H1 (cell line): ENCODE results near the gene LCA5. TPM values are rescaled to one million over a fixed set of nuclear protein-coding genes. Genes with fewer than 3 reads are reported as not detected.

Experiments
- CTCF ChIA-PET: fragments of 300-600 bp; sonication (Branson Sonifier 250); formaldehyde crosslinking; loops from one replicate; lab custom pipeline; 2021; ENCODE audit not compliant: partially characterized antibody; lab: Charles Lee
- POLR2A ChIA-PET: fragments of 300-600 bp; sonication (Branson Sonifier 250); formaldehyde crosslinking; loops from one replicate; lab custom pipeline; 2021; ENCODE audit warnings: inconsistent platforms; ENCODE audit not compliant: partially characterized antibody; lab: Charles Lee
- DNase-seq, 2 experiments: peaks; one replicate each; pipeline versions ENCODE4 v3.0.0 to v3.0.0-alpha.2; 2010 to 2022; ENCODE audit warnings: low spot score in 2 of 2, low read depth in 1 of 2, mixed read lengths in 1 of 2
- FAIRE-seq: peaks from 2 replicates; lab custom pipeline; 2011; peaks lifted over from hg19 to GRCh38; lab: Jason Lieb, UNC
- H2AFZ ChIP-seq: 2 replicates; pipeline ENCODE4 v1.8.1; 2012; ENCODE audit warnings: low read length, inconsistent platforms
- H2AK5ac ChIP-seq: 2 replicates; pipeline ENCODE4 v1.6.1; 2013; ENCODE audit warnings: low read depth, low read length
- H2BK120ac ChIP-seq: replicated peaks from 2 replicates; pipeline ENCODE3; 2013; ENCODE audit warnings: low read depth, low read length, inconsistent platforms
- H2BK12ac ChIP-seq: 2 replicates; pipeline ENCODE4 v1.6.1; 2013; ENCODE audit warnings: low read depth, low read length
- H2BK15ac ChIP-seq: 2 replicates; pipeline ENCODE4 v1.6.1; 2013; ENCODE audit warnings: low read length
- H2BK20ac ChIP-seq: 2 replicates; pipeline ENCODE4 v1.6.1; 2013; ENCODE audit warnings: low read length
- H2BK5ac ChIP-seq: 2 replicates; pipeline ENCODE4 v1.6.1; 2013; ENCODE audit warnings: low read depth, low read length
- H3K14ac ChIP-seq: 2 replicates; pipeline ENCODE4 v1.6.1; 2013; ENCODE audit warnings: inconsistent platforms; ENCODE audit not compliant: insufficient read length
- H3K18ac ChIP-seq: 2 replicates; pipeline ENCODE4 v1.6.1; 2013; ENCODE audit warnings: low read length; ENCODE audit errors: extremely low read depth
- H3K23ac ChIP-seq: 2 replicates; pipeline ENCODE4 v1.6.1; 2013; ENCODE audit warnings: inconsistent platforms; ENCODE audit not compliant: insufficient read length
- H3K23me2 ChIP-seq: 2 replicates; pipeline ENCODE4 v1.6.1; 2013; ENCODE audit warnings: low read depth, low read length
- H3K27ac ChIP-seq: 2 replicates; pipeline ENCODE4 v1.6.1; 2011; ENCODE audit warnings: low read depth, low read length, inconsistent platforms
- H3K27me3 ChIP-seq, 4 experiments: replicated peaks in 1 of 4; 1 replicate in 1 of 4; 2 replicates in 3 of 4; pipeline versions ENCODE4 v1.6.1 to v1.8.1; 2011 to 2013; ENCODE audit warnings: low read length in 3 of 4, mild to moderate bottlenecking in 3 of 4, inconsistent platforms in 2 of 4, mixed read lengths in 2 of 4, moderate library complexity in 1 of 4; ENCODE audit not compliant: control insufficient read depth in 3 of 4, insufficient read depth in 3 of 4; ENCODE audit errors: extremely low read depth in 1 of 4
- H3K36me3 ChIP-seq, 4 experiments: 2 replicates each; pipeline versions ENCODE4 v1.6.1 to v1.8.1; 2011 to 2013; ENCODE audit warnings: mild to moderate bottlenecking in 4 of 4, low read length in 3 of 4, moderate library complexity in 2 of 4, control low read depth in 1 of 4, inconsistent platforms in 1 of 4; ENCODE audit not compliant: insufficient read depth in 4 of 4, control insufficient read depth in 2 of 4
- H3K4ac ChIP-seq: replicated peaks from 2 replicates; pipeline ENCODE3; 2013; ENCODE audit warnings: low read length, low read depth, mixed read lengths, inconsistent platforms; ENCODE audit not compliant: insufficient read length
- H3K4me1 ChIP-seq, 4 experiments: replicated peaks in 1 of 4; 1 replicate in 1 of 4; 2 replicates in 3 of 4; pipeline versions ENCODE4 v1.6.1 to v1.8.1; 2011 to 2013; ENCODE audit warnings: low read length in 3 of 4, inconsistent platforms in 2 of 4, mixed read lengths in 1 of 4; ENCODE audit not compliant: insufficient read depth in 4 of 4, control insufficient read depth in 3 of 4
- H3K4me2 ChIP-seq, 2 experiments: 2 replicates each; pipeline versions ENCODE4 v1.6.1 to v1.8.1; 2011 to 2013; ENCODE audit warnings: low read depth in 2 of 2, low read length in 2 of 2, control low read depth in 1 of 2, inconsistent platforms in 1 of 2, mild to moderate bottlenecking in 1 of 2; ENCODE audit not compliant: insufficient read depth in 1 of 2
- H3K4me3 ChIP-seq, 4 experiments: fragments of 200-600, 300-600 bp in 1 of 4; sonication (generic), shearing (Covaris generic), sonication (Bioruptor Twin) in 1 of 4; 2 replicates each; pipeline versions ENCODE4 v1.5.1 to v1.8.1; 2011 to 2016; ENCODE audit warnings: low read length in 4 of 4, low read depth in 3 of 4, control low read depth in 2 of 4, inconsistent platforms in 2 of 4, mild to moderate bottlenecking in 2 of 4, mixed read lengths in 1 of 4, moderate library complexity in 1 of 4; ENCODE audit not compliant: insufficient read depth in 2 of 4; ENCODE audit errors: extremely low read depth in 1 of 4
- H3K56ac ChIP-seq: replicated peaks from 2 replicates; pipeline ENCODE3; 2013; ENCODE audit warnings: low read depth, mild to moderate bottlenecking, mixed read lengths, low read length, inconsistent platforms; ENCODE audit not compliant: insufficient read length
- H3K79me1 ChIP-seq: 2 replicates; pipeline ENCODE4 v1.6.1; 2013; ENCODE audit warnings: low read depth, low read length, control low read depth
- H3K79me2 ChIP-seq, 2 experiments: 2 replicates each; pipeline versions ENCODE4 v1.6.1 to v1.8.1; 2012 to 2013; ENCODE audit warnings: low read length in 2 of 2, mild to moderate bottlenecking in 2 of 2, inconsistent platforms in 1 of 2; ENCODE audit not compliant: insufficient read depth in 2 of 2, control insufficient read depth in 1 of 2
- H3K9ac ChIP-seq, 4 experiments: replicated peaks in 1 of 4; 1 replicate in 1 of 4; 2 replicates in 3 of 4; pipeline versions ENCODE4 v1.6.1 to v1.8.1; 2011 to 2013; ENCODE audit warnings: low read depth in 3 of 4, low read length in 3 of 4, control low read depth in 2 of 4, mild to moderate bottlenecking in 2 of 4, moderate library complexity in 2 of 4, inconsistent platforms in 1 of 4; ENCODE audit errors: extremely low read depth in 1 of 4
- H3K9me3 ChIP-seq, 2 experiments: 2 replicates each; pipeline versions ENCODE4 v1.6.1 to v1.8.1; 2012 to 2013; ENCODE audit warnings: mild to moderate bottlenecking in 2 of 2, moderate library complexity in 2 of 2, control low read depth in 1 of 2, inconsistent platforms in 1 of 2, low read depth in 1 of 2, low read length in 1 of 2, mixed read lengths in 1 of 2; ENCODE audit not compliant: insufficient read depth in 2 of 2
- H4K20me1 ChIP-seq, 2 experiments: replicated peaks in 1 of 2; 2 replicates each; pipeline versions ENCODE3 to v1.8.1; 2011 to 2013; ENCODE audit warnings: inconsistent platforms in 2 of 2, low read length in 2 of 2, mild to moderate bottlenecking in 1 of 2; ENCODE audit not compliant: insufficient read depth in 2 of 2, control insufficient read depth in 1 of 2
- H4K5ac ChIP-seq: 2 replicates; pipeline ENCODE4 v1.6.1; 2013; ENCODE audit warnings: low read length, low read depth, mixed read lengths, inconsistent platforms; ENCODE audit not compliant: insufficient read length
- H4K8ac ChIP-seq: 2 replicates; pipeline ENCODE4 v1.8.0; 2013; ENCODE audit warnings: mild to moderate bottlenecking, moderate library complexity, low read length, inconsistent platforms; ENCODE audit not compliant: insufficient read depth; ENCODE audit errors: extremely low read depth
- H4K91ac ChIP-seq: replicated peaks from 2 replicates; pipeline ENCODE3; 2013; ENCODE audit warnings: low read length, mixed read lengths, inconsistent platforms; ENCODE audit not compliant: insufficient read length
- BACH1 ChIP-seq: IDR thresholded peaks from 2 replicates; pipeline ENCODE4 v1.6.1; 2012; ENCODE audit warnings: low read length, improper control_type of control experiment
- CBX5 ChIP-seq: fragments of 300-800, 300-1000 bp; sonication (generic); IDR thresholded peaks from 2 replicates; pipeline ENCODE4 v1.7.1; 2016; ENCODE audit warnings: antibody characterized with exemption, low read length, low read depth
- CREB1 ChIP-seq: IDR thresholded peaks from 2 replicates; pipeline ENCODE4 v1.6.1; 2012; ENCODE audit warnings: inconsistent platforms
- RBBP5 ChIP-seq: IDR thresholded peaks from 2 replicates; pipeline ENCODE4 v1.7.1; 2012; ENCODE audit warnings: low read depth, mild to moderate bottlenecking, inconsistent platforms, low read length, moderate library complexity, borderline replicate concordance
- TEAD4 ChIP-seq: IDR thresholded peaks from 2 replicates; pipeline ENCODE4 v1.6.1; 2012; ENCODE audit warnings: low read depth, low read length, inconsistent platforms, mixed read lengths
- WGBS, 2 experiments: shearing (Covaris generic) in 1 of 2; methylation state at CpG; one replicate each; pipeline versions ENCODE4 v1.1.6 to v1.1.7; 2013 to 2015; ENCODE audit warnings: low lambda C conversion rate in 2 of 2, mixed read lengths in 2 of 2, inconsistent platforms in 1 of 2, low coverage in 1 of 2, missing lambda C conversion rate in 1 of 2; ENCODE audit not compliant: insufficient replicate concordance in 2 of 2, insufficient coverage in 1 of 2, insufficient read length in 1 of 2; ENCODE audit errors: extremely low coverage in 1 of 2, missing lambda C conversion rate in 1 of 2; 5-methylcytosine and 5-hydroxymethylcytosine counted together
- polyA plus RNA-seq, 7 experiments: library from polyadenylated mRNA; depleted of rRNA in 3 of 7; stranded (reverse) in 5 of 7; unstranded in 2 of 7; fragments of >200 nt in 5 of 7; fragments of 200-250 nt in 2 of 7; gene quantifications; 1 replicate in 5 of 7; 2 replicates in 1 of 7; 4 replicates in 1 of 7; pipeline versions ENCODE4 v1.2.1 to v1.2.3, GENCODE V29; 2011 to 2013; ENCODE audit warnings: missing spikeins in 2 of 7, mixed read lengths in 2 of 7
- total RNA-seq: library from RNA; stranded (reverse); fragmentation: NEBNext Ultra II Directional; extraction: Animal tissue kit (Norgen Biotek cat#: 25700); gene quantifications from 2 replicates; pipeline ENCODE4 v1.2.1, GENCODE V29; 2021

LCA5 gene
- total and polyA plus RNA-seq, 2 of the 8 experiments (the other 6 are each of a cell fraction or from before 2014, with no cell fraction given) = 0.44 to 3.6 TPM

DNA sequence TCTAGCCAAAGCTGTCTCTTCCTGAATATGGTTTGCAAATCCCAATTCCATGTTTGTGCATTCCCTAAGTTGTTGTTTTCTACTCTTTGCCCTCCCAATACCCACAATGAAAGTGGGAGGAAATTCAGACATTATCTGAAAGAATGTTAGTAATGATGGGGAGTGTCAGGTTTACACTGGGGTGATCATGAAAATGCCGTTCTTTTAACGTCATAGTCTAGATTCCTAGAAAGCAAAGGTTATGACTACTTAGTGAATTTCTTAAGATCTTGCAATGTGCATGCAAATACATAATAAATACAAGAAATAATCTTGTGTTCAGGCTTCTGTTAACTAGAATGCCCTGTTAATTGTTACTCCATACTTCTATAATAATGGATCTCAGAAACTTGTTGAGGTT, 101.0 kb downstream of the LCA5 start:
- CTCF ChIA-PET = interaction anchor here (1.2 to 3.1 kb wide), 2 partner anchors 9 to 31 kb away, joined by 5 to 7 read pairs; no protein-coding TSS in a partner anchor
- H4K5ac ChIP-seq = no peak overlapping the region
- H2BK20ac ChIP-seq = no peak overlapping the region
- no peak overlapping the region for H2BK120ac ChIP-seq
- H3K79me2 ChIP-seq = no peaks in the 10 kb centered on the region
- no peak for TF ChIP-seq TEAD4
- TF ChIP-seq BACH1 = no peak
- TF ChIP-seq CBX5 = no peak
- no peak for TF ChIP-seq RBBP5
- TF ChIP-seq CREB1 = no peak
- POLR2A ChIA-PET = no interaction called here
- no peak overlapping the region for H3K9ac ChIP-seq
- no peak overlapping the region for H3K18ac ChIP-seq
- no peaks in the 10 kb centered on the region for H3K36me3 ChIP-seq
- H3K4me3 ChIP-seq = no peak overlapping the region
- H3K4ac ChIP-seq = no peak overlapping the region
- no peak overlapping the region for H4K8ac ChIP-seq
- DNase-seq (no peak), FAIRE-seq (no peak)
- no peak overlapping the region for H3K27ac ChIP-seq
- no peak overlapping the region for H2AFZ ChIP-seq
- no peak overlapping the region for H3K23ac ChIP-seq
- no peaks in the 10 kb centered on the region for H3K23me2 ChIP-seq
- H3K79me1 ChIP-seq = no peaks in the 10 kb centered on the region
- H3K4me2 ChIP-seq = no peak overlapping the region
- H3K4me1 ChIP-seq = no peaks in the 10 kb centered on the region
- H3K14ac ChIP-seq = no peak overlapping the region
- H3K56ac ChIP-seq = no peak overlapping the region
- no peak overlapping the region for H2BK5ac ChIP-seq
- H2AK5ac ChIP-seq = no peak overlapping the region
- H3K9me3 ChIP-seq = no peaks in the 10 kb centered on the region
- H4K91ac ChIP-seq = no peak overlapping the region
- no peaks in the 10 kb centered on the region for H3K27me3 ChIP-seq
- H2BK12ac ChIP-seq = no peak overlapping the region
- no peak overlapping the region for H2BK15ac ChIP-seq
- WGBS, 2 experiments = 74% methylated on average over 2 of the region's 2 CpGs; no CpG with 5 or more reads in 1 of the 2 experiments
- no peaks in the 10 kb centered on the region for H4K20me1 ChIP-seq
